Fibroblast of lung (primary cell): ENCODE measurements around the gene SERPINB13. TPM values are rescaled to one million over a fixed set of nuclear protein-coding genes. Genes with fewer than 3 reads are reported as not detected.

ENCODE experiments used
- DNase-seq, 2 donors: peaks; one replicate each; pipeline versions ENCODE4 v3.0.0 to v3.0.0-alpha.2; 2010; ENCODE audit warnings: low read depth in 2 of 2
- H2AFZ ChIP-seq: 2 replicates; pipeline ENCODE4 v1.5.1; 2012; ENCODE audit warnings: low read length, control low read depth, inconsistent platforms
- H3K27ac ChIP-seq: 2 replicates; pipeline ENCODE4 v1.5.1; 2011; ENCODE audit warnings: low read length, control low read depth; ENCODE audit not compliant: insufficient read depth
- H3K27me3 ChIP-seq: 2 replicates; pipeline ENCODE4 v1.5.1; 2011; ENCODE audit warnings: mild to moderate bottlenecking, low read length; ENCODE audit not compliant: control insufficient read depth, insufficient read depth
- H3K36me3 ChIP-seq: 2 replicates; pipeline ENCODE4 v1.5.1; 2011; ENCODE audit warnings: low read length; ENCODE audit not compliant: control insufficient read depth, insufficient read depth
- H3K4me1 ChIP-seq: 2 replicates; pipeline ENCODE4 v1.5.1; 2011; ENCODE audit warnings: low read length; ENCODE audit not compliant: control insufficient read depth, insufficient read depth; ENCODE audit errors: extremely low read depth
- H3K4me2 ChIP-seq: 2 replicates; pipeline ENCODE4 v1.5.1; 2011; ENCODE audit warnings: low read length, control low read depth; ENCODE audit not compliant: insufficient read depth; ENCODE audit errors: extremely low read depth
- H3K4me3 ChIP-seq, 4 experiments: fragments of 200-600 bp in 1 of 4; sonication (generic) in 1 of 4; replicated peaks in 1 of 4; 2 replicates each; pipeline ENCODE4 v1.5.1; 2011 to 2016; ENCODE audit warnings: low read length in 4 of 4, low read depth in 3 of 4, mild to moderate bottlenecking in 3 of 4, control low read depth in 2 of 4, inconsistent platforms in 1 of 4, mixed read lengths in 1 of 4; ENCODE audit not compliant: insufficient read depth in 1 of 4; ENCODE audit errors: control extremely low read depth in 1 of 4
- H3K79me2 ChIP-seq: 2 replicates; pipeline ENCODE4 v1.5.1; 2012; ENCODE audit warnings: mild to moderate bottlenecking, low read length, inconsistent platforms; ENCODE audit not compliant: control insufficient read depth, insufficient read depth
- H3K9ac ChIP-seq: 2 replicates; pipeline ENCODE4 v1.5.1; 2011; ENCODE audit warnings: mild to moderate bottlenecking, low read length, control low read depth; ENCODE audit not compliant: insufficient read depth
- H3K9me3 ChIP-seq: 2 replicates; pipeline ENCODE4 v1.5.1; 2012; ENCODE audit warnings: low read depth, low read length; ENCODE audit not compliant: control insufficient read depth, insufficient read depth
- H4K20me1 ChIP-seq: 2 replicates; pipeline ENCODE4 v1.5.1; 2011; ENCODE audit warnings: low read length; ENCODE audit not compliant: control insufficient read depth, insufficient read depth; ENCODE audit errors: extremely low read depth
- CTCF ChIP-seq, 2 donors: IDR thresholded peaks in 1 of 2; conservative IDR thresholded peaks in 1 of 2; 1 replicate in 1 of 2; 2 replicates in 1 of 2; pipeline ENCODE4 v1.5.1; 2011 to 2012; ENCODE audit warnings: low read length in 2 of 2, control low read depth in 1 of 2, inconsistent platforms in 1 of 2, low read depth in 1 of 2, mild to moderate bottlenecking in 1 of 2
- EZH2 ChIP-seq: IDR thresholded peaks from 2 replicates; pipeline ENCODE4 v1.5.1; 2012; ENCODE audit warnings: low read length, control low read depth, mild to moderate bottlenecking; ENCODE audit errors: missing control alignments
- polyA plus RNA-seq, 2 donors: library from polyadenylated mRNA; depleted of rRNA in 1 of 2; stranded (reverse) in 1 of 2; unstranded in 1 of 2; fragments of >200 nt; gene quantifications; 2 replicates each; pipeline ENCODE4 v1.2.1, GENCODE V29; 2011 to 2012; ENCODE audit warnings: missing spikeins in 1 of 2
- total RNA-seq: library from RNA; depleted of rRNA; stranded (reverse); fragments of >200 nt; gene quantifications from 2 replicates; pipeline ENCODE4 v1.2.1, GENCODE V29; 2014

Gene SERPINB13
- total and polyA plus RNA-seq, 2 donors (not counting 1 experiment from before 2014, with no cell fraction given): not detected

- no peaks in the 10 kb centered on the region for H3K27me3 ChIP-seq
- no peak overlapping the region for H3K9ac ChIP-seq
- H3K9me3 ChIP-seq: no peaks in the 10 kb centered on the region
- no peak overlapping the region for H2AFZ ChIP-seq
- no peak for DNase-seq
- no peaks in the 10 kb centered on the region for H3K36me3 ChIP-seq
- no peaks in the 10 kb centered on the region for H3K4me1 ChIP-seq
- H3K27ac ChIP-seq: no peak overlapping the region
- no peaks in the 10 kb centered on the region for H4K20me1 ChIP-seq
- H3K4me2 ChIP-seq: no peak overlapping the region
- H3K79me2 ChIP-seq: no peaks in the 10 kb centered on the region
- TF ChIP-seq EZH2 (no peak), CTCF (conservative IDR thresholded peaks at IDR 0.05 in 1 of 2, IDR thresholded peaks at IDR 0.05 in 1 of 2; ENCODE audit: low read depth in 1 of 2, low read length in 2 of 2) (no peak)
- no peak overlapping the region for H3K4me3 ChIP-seq
Measured at GRCh38 chr18:63564561-63564960, 22.6 kb upstream of the SERPINB13 start.

DNA sequence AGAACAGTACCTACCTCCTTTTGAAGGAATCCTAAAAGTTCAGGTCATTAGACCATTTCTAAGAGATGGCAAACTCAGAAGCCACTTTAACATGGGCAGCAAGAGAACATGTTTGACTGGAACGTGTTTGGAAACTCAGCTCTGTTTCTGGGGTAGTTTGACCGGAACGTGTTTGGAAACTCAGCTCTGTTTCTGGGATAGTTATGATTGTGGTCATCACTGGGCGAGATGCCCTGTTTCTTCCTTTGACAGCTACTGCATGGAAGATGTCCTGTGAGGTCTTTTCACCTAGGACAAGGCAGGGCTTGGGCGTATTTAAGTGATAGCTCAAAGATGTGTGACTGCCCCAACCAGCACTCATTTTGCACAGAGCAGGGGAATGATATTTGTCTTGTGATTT lies 19.9 kb upstream of the SERPINB13 start:
- H3K4me1 ChIP-seq: no peaks in the 10 kb centered on the region
- H3K27ac ChIP-seq: no peak overlapping the region
- DNase-seq: no peak

DNA sequence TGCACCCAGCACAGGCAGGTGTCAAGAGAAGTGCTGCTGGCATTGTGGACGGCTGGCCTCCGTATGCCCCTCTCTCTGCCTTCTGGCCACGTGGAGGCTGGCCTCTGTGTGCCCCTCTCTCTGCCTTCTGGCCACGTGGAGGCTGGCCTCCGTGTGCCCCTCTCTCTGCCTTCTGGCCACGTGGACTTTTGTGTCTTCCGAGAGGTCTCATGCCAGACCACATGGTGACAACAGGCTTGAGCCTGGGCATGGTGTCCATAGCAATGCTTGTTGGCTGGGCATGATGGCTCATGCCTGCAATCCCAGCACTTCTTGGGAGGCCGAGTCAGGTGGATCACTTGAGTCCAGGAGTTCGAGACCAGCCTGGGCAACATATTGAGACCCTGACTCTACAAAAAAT lies 19.3 kb upstream of the SERPINB13 start:
- no peaks in the 10 kb centered on the region for H3K79me2 ChIP-seq
- no peak overlapping the region for H3K27ac ChIP-seq
- H2AFZ ChIP-seq: no peak overlapping the region
- H3K27me3 ChIP-seq: no peaks in the 10 kb centered on the region
- H3K9me3 ChIP-seq: no peaks in the 10 kb centered on the region
- H3K9ac ChIP-seq: no peak overlapping the region
- DNase-seq: no peak
- TF ChIP-seq EZH2: no peak
- no peak for TF ChIP-seq CTCF (conservative IDR thresholded peaks at IDR 0.05 in 1 of 2, IDR thresholded peaks at IDR 0.05 in 1 of 2; ENCODE audit: low read depth in 1 of 2, low read length in 2 of 2)
- H3K4me3 ChIP-seq: no peak overlapping the region
- no peaks in the 10 kb centered on the region for H4K20me1 ChIP-seq
- H3K36me3 ChIP-seq: no peaks in the 10 kb centered on the region
- no peak overlapping the region for H3K4me2 ChIP-seq
- H3K4me1 ChIP-seq: no peaks in the 10 kb centered on the region

More for the DNA sequence above, 19.9 kb upstream of the SERPINB13 start:
- TF ChIP-seq EZH2: no peak
- TF ChIP-seq CTCF (conservative IDR thresholded peaks at IDR 0.05 in 1 of 2, IDR thresholded peaks at IDR 0.05 in 1 of 2; ENCODE audit: low read depth in 1 of 2, low read length in 2 of 2): no peak
- no peak overlapping the region for H2AFZ ChIP-seq
- H3K27me3 ChIP-seq: no peaks in the 10 kb centered on the region
- no peak overlapping the region for H3K4me2 ChIP-seq
- no peak overlapping the region for H3K4me3 ChIP-seq
- H3K36me3 ChIP-seq: no peaks in the 10 kb centered on the region
- no peaks in the 10 kb centered on the region for H3K79me2 ChIP-seq
- no peak overlapping the region for H3K9ac ChIP-seq
- H3K9me3 ChIP-seq: no peaks in the 10 kb centered on the region
- H4K20me1 ChIP-seq: no peaks in the 10 kb centered on the region
